Epithelial cell of proximal tubule (primary cell): ENCODE data around the gene LRMDA. TPM values are rescaled to one million over a fixed set of nuclear protein-coding genes. Genes with fewer than 3 reads are reported as not detected.

Source experiments
- DNase-seq: peaks from one replicate; pipeline ENCODE4 v3.0.0-alpha.2; 2011; ENCODE audit warnings: low read depth
- H3K4me3 ChIP-seq: 2 replicates; pipeline ENCODE4 v1.5.1; 2011; ENCODE audit warnings: low read depth, mild to moderate bottlenecking, low read length
- CTCF ChIP-seq: conservative IDR thresholded peaks from 2 replicates; pipeline ENCODE4 v1.5.1; 2012; ENCODE audit warnings: low read depth, mild to moderate bottlenecking, low read length
- total RNA-seq: library from RNA; depleted of rRNA; stranded (reverse); fragments of >200 nt; gene quantifications from 2 replicates; pipeline ENCODE4 v1.2.3, GENCODE V29; 2015

Gene LRMDA
- total RNA-seq, 1 donor from 2014 or later = 0.75 TPM

- no peak for TF ChIP-seq CTCF
- no peak overlapping the region for H3K4me3 ChIP-seq
- DNase-seq = no peak
Observed at GRCh38 chr10:76560338-76560737, 1128.9 kb downstream of the LRMDA start.

- no peak for TF ChIP-seq CTCF
- no peak for DNase-seq
- H3K4me3 ChIP-seq = no peak overlapping the region
Observed at GRCh38 chr10:76563286-76563685, 1131.9 kb downstream of the LRMDA start.

GRCh38 chr10:76572021-76572420 lies 1140.6 kb downstream of the LRMDA start:
- no peak overlapping the region for H3K4me3 ChIP-seq
- no peak for TF ChIP-seq CTCF
- no peak for DNase-seq

GRCh38 chr10:76576276-76576962 lies 1145.0 kb downstream of the LRMDA start:
- H3K4me3 ChIP-seq = no peak overlapping the region
- no peak for TF ChIP-seq CTCF
- DNase-seq = no peak

- H3K4me3 ChIP-seq = no peak overlapping the region
- TF ChIP-seq CTCF = no peak
- no peak for DNase-seq
Observed at GRCh38 chr10:76577455-76577854, 1146.0 kb downstream of the LRMDA start.

GRCh38 chr10:76581506-76582256 lies 1150.3 kb downstream of the LRMDA start:
- no peak overlapping the region for H3K4me3 ChIP-seq
- DNase-seq = no peak
- TF ChIP-seq CTCF = no peak
